GM19438 (cell line): ENCODE measurements around the gene C15orf61.
A peak's percentile ranks its signal among the peaks of the same experiment; 100 is the strongest.

Experiments
- ATAC-seq: cut with Tn5 transposase; IDR thresholded peaks from one replicate; pipeline ENCODE4 v1.9.1; 2021; ENCODE audit warnings: low read depth; ENCODE audit not compliant: unreplicated experiment

C15orf61 gene

GRCh38 chr15:67512933-67513714, 7.8 kb upstream of the C15orf61 start:
- ATAC-seq, result no peak

DNA sequence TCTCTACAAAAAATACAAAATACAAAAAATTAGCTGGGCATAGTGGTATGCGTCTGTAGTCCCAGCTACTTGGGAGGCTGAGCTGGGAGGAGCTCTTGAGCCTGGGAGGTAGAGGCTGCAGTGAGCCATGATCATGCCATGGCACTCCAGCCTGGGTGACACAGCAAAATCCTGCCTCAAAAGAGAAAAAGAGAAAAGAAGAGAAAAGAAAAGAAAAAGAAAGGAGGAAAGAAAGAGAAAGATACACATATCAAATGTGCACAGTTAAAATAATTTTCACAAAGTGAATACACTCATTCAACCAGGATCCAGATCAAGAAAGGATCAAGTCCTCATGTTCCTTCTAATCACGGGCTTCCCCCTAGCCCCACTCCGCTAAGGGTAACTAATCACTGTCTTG, 5.8 kb upstream of the C15orf61 start:
- ATAC-seq, result no peak

DNA sequence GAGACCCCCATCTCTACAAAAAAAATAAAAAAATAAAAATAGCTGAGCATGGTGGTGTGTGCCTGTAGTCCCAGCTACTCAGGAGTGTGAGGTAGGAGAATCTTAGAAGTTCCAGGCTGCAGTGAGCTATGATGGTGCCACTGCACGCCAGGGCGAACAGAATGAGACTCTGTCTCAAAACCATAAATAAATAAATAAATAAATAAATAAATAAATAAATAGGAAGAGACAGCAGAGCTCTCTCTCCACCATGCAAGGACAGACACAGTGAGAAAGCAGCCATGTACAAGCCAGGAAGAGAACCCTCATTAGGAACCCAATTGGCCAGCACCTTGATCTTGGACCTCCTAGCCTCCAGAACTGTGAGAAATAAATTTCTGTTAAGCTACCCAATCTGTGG, 5.4 kb upstream of the C15orf61 start:
- no peak for ATAC-seq

DNA sequence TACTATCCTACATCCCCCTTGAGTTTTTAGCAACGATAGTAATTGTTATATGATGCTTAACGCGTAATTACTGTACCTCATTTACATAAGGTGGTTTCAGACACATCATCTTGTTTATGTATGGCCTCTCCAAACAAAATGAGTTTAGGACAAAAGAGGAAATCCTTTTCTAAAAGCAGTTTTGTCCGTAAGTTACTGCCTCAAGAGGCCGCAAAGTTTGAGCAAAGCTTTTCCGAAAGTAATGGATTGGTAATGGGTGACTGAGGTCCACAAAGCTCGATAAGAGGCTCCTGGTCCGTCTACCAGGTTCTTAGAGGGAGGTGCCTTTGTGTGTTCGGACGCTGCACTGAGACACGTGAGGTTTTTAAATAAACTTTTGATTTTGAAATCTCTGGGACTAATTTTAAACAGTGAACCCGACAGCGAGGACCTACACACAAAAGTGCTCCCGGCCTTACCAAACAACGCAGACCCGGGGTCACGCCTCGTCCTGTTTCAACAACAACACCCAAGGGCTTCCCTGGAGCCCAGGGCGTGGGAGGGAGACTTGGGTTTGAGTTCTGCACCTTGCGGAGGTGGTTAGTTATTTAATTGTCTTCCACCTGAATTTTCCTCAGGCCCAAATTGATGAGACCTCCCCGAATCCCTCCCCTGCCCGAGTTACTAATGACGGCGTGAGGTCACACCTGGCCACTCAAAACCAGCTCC, 456 bp upstream of the C15orf61 start:
- ATAC-seq, result no peak

GRCh38 chr15:67521783-67522568, 1.0 kb downstream of the C15orf61 start:
- ATAC-seq, result peak; percentile 11

- ATAC-seq, result no peak
Measured at GRCh38 chr15:67523330-67523729, 2.4 kb downstream of the C15orf61 start.

- ATAC-seq, result no peak
Measured at GRCh38 chr15:67524235-67524634, 3.3 kb downstream of the C15orf61 start.

GRCh38 chr15:67528513-67528912, 7.6 kb downstream of the C15orf61 start:
- ATAC-seq, result no peak

- no peak for ATAC-seq
Measured at GRCh38 chr15:67531379-67531914, 10.5 kb downstream of the C15orf61 start.

GRCh38 chr15:67533873-67534272, 12.9 kb downstream of the C15orf61 start:
- no peak for ATAC-seq

DNA sequence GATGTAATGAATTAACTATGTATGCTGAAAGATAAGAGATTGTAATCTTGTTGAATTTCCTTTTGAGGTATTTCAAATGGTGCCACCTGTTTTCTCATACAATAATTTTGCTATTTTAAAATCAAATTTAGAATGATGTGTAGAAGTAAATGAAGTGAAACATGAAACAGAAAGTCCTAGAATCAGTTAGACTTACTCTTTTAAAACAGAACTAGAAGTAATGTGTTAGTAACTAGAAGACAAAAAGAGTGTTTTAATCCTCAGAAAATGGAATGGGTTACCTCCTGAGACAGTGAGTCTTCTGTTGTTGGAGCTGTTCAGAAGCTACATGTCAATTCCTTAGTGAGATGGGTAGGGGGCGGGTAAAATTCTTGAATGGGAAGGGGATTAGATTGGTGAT, 13.4 kb downstream of the C15orf61 start:
- no peak for ATAC-seq

- ATAC-seq, result no peak
Measured at GRCh38 chr15:67537771-67538170, 16.8 kb downstream of the C15orf61 start.

DNA sequence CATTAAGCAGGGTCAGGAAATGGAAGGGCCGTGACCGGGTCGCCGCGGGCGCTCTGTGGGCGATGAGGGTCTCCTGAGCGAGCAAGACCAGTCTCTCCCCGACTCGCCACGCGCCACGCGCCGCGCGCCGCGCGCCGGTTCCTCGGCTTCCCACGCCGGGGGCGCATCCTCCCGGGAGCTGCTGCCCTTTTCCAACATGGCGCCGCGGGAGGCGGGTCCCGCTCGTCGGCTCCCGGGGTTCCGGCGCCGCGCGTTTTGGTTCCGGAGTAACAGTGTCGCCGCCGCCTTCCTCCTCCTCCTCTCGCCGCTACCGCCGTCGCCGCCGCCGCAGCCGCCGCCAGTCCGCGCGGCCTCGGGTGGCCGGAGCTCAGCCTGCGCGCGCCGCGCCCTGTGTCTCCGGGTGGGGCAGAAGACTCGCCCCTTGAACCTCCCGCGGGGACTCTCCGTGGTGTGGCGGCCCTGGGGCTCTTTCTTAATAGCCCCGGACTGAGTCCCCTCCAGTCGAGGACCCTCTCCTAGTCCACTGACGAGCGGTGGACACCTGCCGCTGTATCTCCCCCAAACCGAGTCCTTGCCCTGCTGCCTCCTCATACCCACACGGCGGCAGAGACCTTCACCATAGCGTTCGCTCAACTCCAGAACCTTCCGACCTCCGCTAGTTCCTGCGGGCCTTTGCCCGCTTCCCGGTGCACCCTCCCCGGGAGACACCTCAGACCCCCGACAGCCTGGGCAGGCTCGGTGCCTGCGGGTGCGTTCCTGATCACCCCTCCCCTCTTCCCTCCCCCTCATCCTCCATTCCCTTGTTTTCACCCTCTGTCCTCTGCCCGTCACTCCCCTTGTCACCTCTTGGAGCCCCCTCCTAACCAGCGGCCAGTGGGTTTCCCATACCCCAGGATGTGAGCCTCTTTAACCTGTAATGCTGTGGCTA, 21.8 kb downstream of the C15orf61 start, which contains the start of gene MAP2K5:
Gene MAP2K5, plus strand, starts transcription at position 284 of the 928 bp plus-strand sequence. Its CDS starts 633 bp downstream, at position 917.
- ATAC-seq, result no peak

DNA sequence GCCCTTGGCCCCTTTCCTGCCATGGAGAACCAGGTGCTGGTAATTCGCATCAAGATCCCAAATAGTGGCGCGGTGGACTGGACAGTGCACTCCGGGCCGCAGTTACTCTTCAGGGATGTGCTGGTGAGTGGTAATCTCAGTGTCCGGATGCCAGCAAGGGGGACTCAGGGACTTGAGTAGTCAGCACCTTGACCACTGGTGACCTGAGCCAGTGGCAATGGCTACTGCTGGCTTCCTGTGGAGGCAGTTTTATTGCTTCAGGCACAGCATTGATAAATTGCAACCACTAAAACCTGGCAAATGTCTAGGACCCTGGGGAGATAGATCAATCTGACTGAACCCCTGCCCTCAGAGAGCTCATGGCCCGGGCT, 22.4 kb downstream of the C15orf61 start:
- ATAC-seq, result no peak

DNA sequence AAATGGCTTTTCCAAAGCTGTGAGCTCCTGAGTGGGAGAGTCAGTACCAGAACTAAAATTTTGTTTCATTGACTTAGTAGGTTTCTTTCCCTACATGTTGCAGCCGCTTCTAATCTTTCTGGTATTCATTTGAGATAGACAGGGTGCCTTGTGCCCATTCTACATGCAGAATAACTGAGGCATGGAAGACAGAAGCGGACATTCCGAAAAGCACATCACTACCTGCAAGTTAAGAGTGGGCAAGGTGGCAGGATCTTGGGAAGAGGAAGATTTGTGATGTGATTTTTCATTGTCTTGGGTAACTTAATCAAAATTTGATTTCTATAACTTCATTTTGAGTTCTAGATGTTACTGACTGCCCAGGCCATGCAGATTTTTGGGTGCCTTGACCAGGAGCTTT, 23.5 kb downstream of the C15orf61 start:
- no peak for ATAC-seq

DNA sequence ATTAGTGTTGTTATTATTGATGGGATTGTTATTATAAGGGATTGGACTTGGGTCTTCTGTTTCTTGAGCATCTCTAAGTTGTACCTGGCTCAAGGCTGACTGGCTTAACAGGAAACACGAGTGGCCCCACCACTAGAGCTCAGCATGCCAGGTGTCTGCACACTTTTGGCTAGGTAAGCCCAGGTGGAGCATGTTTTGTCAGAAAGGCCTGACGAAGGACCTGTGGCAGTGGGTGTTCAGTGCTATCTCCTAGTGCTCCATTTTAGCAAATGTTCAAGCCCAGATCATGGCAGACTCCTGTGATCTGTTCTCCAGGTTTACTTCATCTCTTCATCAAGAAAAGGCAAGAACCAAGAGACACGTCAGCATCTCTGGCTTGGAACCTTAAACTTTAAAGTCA, 24.9 kb downstream of the C15orf61 start:
- no peak for ATAC-seq

- ATAC-seq, result no peak
Measured at GRCh38 chr15:67547064-67547463, 26.1 kb downstream of the C15orf61 start.

DNA sequence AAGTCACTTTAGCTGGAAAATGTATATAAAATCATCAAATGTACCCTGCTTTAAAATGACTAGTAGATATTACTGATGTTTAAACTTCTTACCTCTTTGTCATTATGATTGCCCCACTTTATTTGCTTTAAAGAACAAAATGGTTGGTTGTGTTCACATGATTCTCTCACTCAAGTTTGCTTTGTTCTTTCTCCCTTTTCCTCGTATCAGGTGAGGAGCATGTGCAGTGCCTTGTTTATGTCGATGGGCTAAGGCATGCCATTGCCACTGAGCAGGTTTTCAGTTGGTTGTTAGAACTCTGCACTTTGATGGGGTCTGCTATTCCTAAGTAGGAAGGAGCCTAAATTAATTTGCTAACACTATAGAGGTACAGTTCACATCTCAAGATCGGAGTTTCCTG, 26.9 kb downstream of the C15orf61 start:
- ATAC-seq, result no peak

DNA sequence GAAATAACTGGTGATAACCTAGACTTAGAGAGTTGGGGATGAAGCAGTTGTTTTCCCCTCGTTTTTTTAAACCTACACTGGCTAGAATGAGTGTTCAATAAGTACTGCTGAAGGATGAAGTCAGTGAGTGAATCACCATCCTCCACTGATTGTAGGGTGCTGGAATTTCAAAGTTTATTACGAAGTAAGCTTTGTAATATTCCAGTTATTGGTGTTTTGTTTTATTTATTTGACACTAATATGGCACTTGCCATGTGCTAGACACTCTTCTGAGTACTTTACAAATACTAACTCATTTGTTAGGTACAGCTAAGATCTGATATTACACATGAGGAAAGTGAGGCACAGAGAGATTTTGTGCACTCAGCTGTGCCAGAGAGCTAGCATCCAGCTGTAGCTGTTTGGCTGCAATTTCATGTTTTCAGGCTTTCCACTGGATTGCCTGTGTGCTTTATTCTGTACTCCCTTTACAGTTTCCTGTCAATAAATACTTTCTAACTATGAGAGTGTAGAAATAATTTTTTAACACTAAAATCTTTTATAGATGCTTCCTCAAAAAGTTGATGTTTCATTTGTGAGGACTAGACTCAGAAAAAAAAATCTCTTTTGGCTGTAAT, 27.4 kb downstream of the C15orf61 start:
- ATAC-seq, result no peak
